Neural cell (in vitro differentiated cells): Measurements from ENCODE around the gene TOM1. TPM values are rescaled to one million over a fixed set of nuclear protein-coding genes. Genes with fewer than 3 reads are reported as not detected.

Experiments used
- H2AFZ ChIP-seq: fragments of 200-600, 300-800 bp; sonication (generic), shearing (Covaris generic); 2 replicates; pipeline ENCODE4 v1.6.0; 2014; ENCODE audit warnings: low read depth, mild to moderate bottlenecking, antibody characterized with exemption, low read length, moderate library complexity
- H3F3A ChIP-seq: fragments of 200-600 bp; shearing (Covaris generic); 2 replicates; pipeline ENCODE4 v1.6.1; 2016; ENCODE audit warnings: mild to moderate bottlenecking, moderate library complexity, mixed read lengths, antibody characterized with exemption, low read length; ENCODE audit not compliant: insufficient read depth, poor library complexity, severe bottlenecking
- H3K27ac ChIP-seq: fragments of 200-600, 300-800 bp; sonication (generic), shearing (Covaris generic); 2 replicates; pipeline ENCODE4 v1.5.1; 2014; ENCODE audit warnings: mild to moderate bottlenecking, low read length, moderate library complexity
- H3K27me3 ChIP-seq: fragments of 300-800, 200-600 bp; sonication (generic), shearing (Covaris generic); 2 replicates; pipeline ENCODE4 v1.6.0; 2014; ENCODE audit warnings: mild to moderate bottlenecking, low read depth, low read length, moderate library complexity; ENCODE audit not compliant: insufficient read depth
- H3K36me3 ChIP-seq: fragments of 300-800, 200-600 bp; sonication (generic), shearing (Covaris generic); 2 replicates; pipeline ENCODE4 v1.5.1; 2014; ENCODE audit warnings: mild to moderate bottlenecking, antibody characterized with exemption, low read length, moderate library complexity; ENCODE audit not compliant: insufficient read depth
- H3K4me2 ChIP-seq: fragments of 300-800, 200-600 bp; sonication (generic), shearing (Covaris generic); 2 replicates; pipeline ENCODE4 v1.6.0; 2014; ENCODE audit warnings: mild to moderate bottlenecking, low read length
- H3K4me3 ChIP-seq: fragments of 300-800, 200-600 bp; sonication (generic), shearing (Covaris generic); 2 replicates; pipeline ENCODE4 v1.5.1; 2014; ENCODE audit warnings: mild to moderate bottlenecking, low read length, moderate library complexity
- H3K79me2 ChIP-seq: fragments of 200-600 bp; shearing (Covaris generic); replicated peaks from 2 replicates; pipeline ENCODE4 v1.6.0; 2014; ENCODE audit warnings: mild to moderate bottlenecking, low read length, moderate library complexity; ENCODE audit not compliant: insufficient read depth
- H3K9ac ChIP-seq: fragments of 300-800, 200-600 bp; sonication (generic), shearing (Covaris generic); 2 replicates; pipeline ENCODE4 v1.6.1; 2016; ENCODE audit warnings: mild to moderate bottlenecking, low read length, mixed read lengths
- H3K9me2 ChIP-seq: fragments of 200-600 bp; shearing (Covaris generic); 2 replicates; pipeline ENCODE4 v1.6.1; 2016; ENCODE audit warnings: mild to moderate bottlenecking, low read length, mixed read lengths; ENCODE audit not compliant: insufficient read depth
- H3K9me3 ChIP-seq: fragments of 200-600, 300-800 bp; sonication (generic), shearing (Covaris generic); 2 replicates; pipeline ENCODE4 v1.6.1; 2016; ENCODE audit warnings: mild to moderate bottlenecking, mixed run types, low read length, moderate library complexity, mixed read lengths
- H4K20me1 ChIP-seq: fragments of 200-600 bp; shearing (Covaris generic); 2 replicates; pipeline ENCODE4 v1.6.1; 2016; ENCODE audit warnings: mild to moderate bottlenecking, mixed run types; ENCODE audit not compliant: insufficient read depth
- EP300 ChIP-seq: fragments of 450-650 bp; conservative IDR thresholded peaks from 2 replicates; pipeline ENCODE4 v1.6.1; 2014; ENCODE audit warnings: antibody characterized with exemption, mild to moderate bottlenecking, moderate library complexity; ENCODE audit not compliant: poor library complexity, severe bottlenecking
- EZH2 ChIP-seq: fragments of 200-600, 300-800 bp; shearing (Covaris generic), sonication (generic); IDR thresholded peaks from 2 replicates; pipeline ENCODE4 v1.6.1; 2014; ENCODE audit warnings: antibody characterized with exemption, low read length, borderline replicate concordance, mild to moderate bottlenecking; ENCODE audit not compliant: insufficient read depth, poor library complexity, severe bottlenecking
- MXI1 ChIP-seq: fragments of 450-650 bp; conservative IDR thresholded peaks from 2 replicates; pipeline ENCODE4 v1.6.1; 2014; ENCODE audit warnings: antibody characterized with exemption, mild to moderate bottlenecking; ENCODE audit not compliant: poor library complexity, severe bottlenecking
- POLR2AphosphoS5 ChIP-seq: IDR thresholded peaks from 2 replicates; pipeline ENCODE4 v1.6.1; 2012
- RAD21 ChIP-seq: fragments of 450-650 bp; conservative IDR thresholded peaks from 2 replicates; pipeline ENCODE4 v1.6.1; 2014; ENCODE audit warnings: antibody characterized with exemption, mild to moderate bottlenecking, moderate library complexity
- REST ChIP-seq: IDR thresholded peaks from 2 replicates; pipeline ENCODE4 v1.6.1; 2012; ENCODE audit warnings: borderline replicate concordance
- SMC3 ChIP-seq: fragments of 450-650 bp; conservative IDR thresholded peaks from 2 replicates; pipeline ENCODE4 v1.6.1; 2014; ENCODE audit warnings: antibody characterized with exemption, mild to moderate bottlenecking, moderate library complexity; ENCODE audit not compliant: poor library complexity
- TAF1 ChIP-seq: IDR thresholded peaks from 2 replicates; pipeline ENCODE4 v1.6.1; 2012; ENCODE audit warnings: low read depth
- polyA minus RNA-seq: library from RNA; depleted of rRNA, polyadenylated mRNA; stranded (reverse); fragments of >200 nt; gene quantifications from 2 replicates; pipeline ENCODE4 v1.2.3, GENCODE V29; 2014
- polyA plus RNA-seq: library from polyadenylated mRNA; depleted of rRNA; stranded (reverse); fragments of >200 nt; gene quantifications from 2 replicates; pipeline ENCODE4 v1.2.3, GENCODE V29; 2014
- TF ChIP-seq, protein P1 (sequence below): fragments of 450-650 bp; IDR thresholded peaks from 2 replicates; pipeline ENCODE4 v1.5.1; 2014; ENCODE audit warnings: antibody characterized with exemption, mild to moderate bottlenecking, moderate library complexity; ENCODE audit not compliant: poor library complexity, severe bottlenecking

TOM1 gene
- polyA plus RNA-seq: 13.3 and 15.7 TPM in 2 replicates
- 10.5 and 13.6 TPM in 2 replicates for polyA minus RNA-seq

GRCh38 chr22:35299673-35300499 lies at the start of gene TOM1:
TOM1 (plus strand) TSS chr22:35299894; CDS start chr22:35299929, 35 bp downstream.
- H2AFZ ChIP-seq: peak within 1 kb of the TSS; percentile 47
- H3K9me2 ChIP-seq: no peaks in the 10 kb centered on the region
- peak within 1 kb of the TSS; percentile 92 for H3K4me3 ChIP-seq
- peak within 1 kb of the TSS; percentile 74 for H3K9ac ChIP-seq
- H3K27ac ChIP-seq: peak within 1 kb of the TSS; percentile 75
- H3F3A ChIP-seq: no peaks in the 10 kb centered on the region
- no peaks in the 10 kb centered on the region for H3K36me3 ChIP-seq
- TF ChIP-seq EP300 (peak; percentile 50), TAF1 (peak; percentile 52), REST (peak; percentile 49), MXI1 (peak; percentile 82), RAD21 (no peak), POLR2AphosphoS5 (peak; percentile 56), EZH2 (no peak)
- peak within 1 kb of the TSS; percentile 88 for H3K4me2 ChIP-seq
- no peaks in the 10 kb centered on the region for H3K27me3 ChIP-seq
- H3K79me2 ChIP-seq: no peaks in the 10 kb centered on the region
- no peaks in the 10 kb centered on the region for H4K20me1 ChIP-seq
- H3K9me3 ChIP-seq: no peaks in the 10 kb centered on the region

GRCh38 chr22:35250156-35250555 lies 49.5 kb upstream of the TOM1 start:
- no peak for TF ChIP-seq MXI1
- TF ChIP-seq REST: no peak
- TF ChIP-seq EZH2: no peak
- TF ChIP-seq, protein P1, sequence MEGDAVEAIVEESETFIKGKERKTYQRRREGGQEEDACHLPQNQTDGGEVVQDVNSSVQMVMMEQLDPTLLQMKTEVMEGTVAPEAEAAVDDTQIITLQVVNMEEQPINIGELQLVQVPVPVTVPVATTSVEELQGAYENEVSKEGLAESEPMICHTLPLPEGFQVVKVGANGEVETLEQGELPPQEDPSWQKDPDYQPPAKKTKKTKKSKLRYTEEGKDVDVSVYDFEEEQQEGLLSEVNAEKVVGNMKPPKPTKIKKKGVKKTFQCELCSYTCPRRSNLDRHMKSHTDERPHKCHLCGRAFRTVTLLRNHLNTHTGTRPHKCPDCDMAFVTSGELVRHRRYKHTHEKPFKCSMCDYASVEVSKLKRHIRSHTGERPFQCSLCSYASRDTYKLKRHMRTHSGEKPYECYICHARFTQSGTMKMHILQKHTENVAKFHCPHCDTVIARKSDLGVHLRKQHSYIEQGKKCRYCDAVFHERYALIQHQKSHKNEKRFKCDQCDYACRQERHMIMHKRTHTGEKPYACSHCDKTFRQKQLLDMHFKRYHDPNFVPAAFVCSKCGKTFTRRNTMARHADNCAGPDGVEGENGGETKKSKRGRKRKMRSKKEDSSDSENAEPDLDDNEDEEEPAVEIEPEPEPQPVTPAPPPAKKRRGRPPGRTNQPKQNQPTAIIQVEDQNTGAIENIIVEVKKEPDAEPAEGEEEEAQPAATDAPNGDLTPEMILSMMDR: no peak
- no peak for TF ChIP-seq SMC3
- TF ChIP-seq POLR2AphosphoS5: no peak
- Histone ChIP-seq H2AFZ (no peak overlapping the region), H3K4me3 (no peak overlapping the region), H3K4me2 (no peak overlapping the region), H3K9me2 (no peaks in the 10 kb centered on the region), H3K79me2 (no peaks in the 10 kb centered on the region), H3K27ac (no peak overlapping the region), H3K9me3 (no peaks in the 10 kb centered on the region), H3K27me3 (no peaks in the 10 kb centered on the region), H3K9ac (no peak overlapping the region), H3F3A (no peaks in the 10 kb centered on the region), H3K36me3 (no peaks in the 10 kb centered on the region), H4K20me1 (no peaks in the 10 kb centered on the region)
